Glutamatergic neuron (in vitro differentiated cells): ENCODE data around the gene DR1. TPM values are rescaled to one million over a fixed set of nuclear protein-coding genes. Genes with fewer than 3 reads are reported as not detected.

Experiments used
- DNase-seq: peaks from one replicate; pipeline ENCODE4 v3.0.0; 2022
- H3K27ac Mint-ChIP-seq: one replicate; pipeline ENCODE4 v1.8.0; 2020; ENCODE audit warnings: mild to moderate bottlenecking, mixed read lengths, inconsistent platforms; ENCODE audit not compliant: unreplicated experiment
- H3K27me3 Mint-ChIP-seq: one replicate; pipeline ENCODE4 v1.8.0; 2020; ENCODE audit warnings: mild to moderate bottlenecking, moderate library complexity, mixed read lengths, inconsistent platforms; ENCODE audit not compliant: unreplicated experiment
- H3K36me3 Mint-ChIP-seq: one replicate; pipeline ENCODE4 v1.8.0; 2020; ENCODE audit warnings: mild to moderate bottlenecking, mixed read lengths, inconsistent platforms; ENCODE audit not compliant: unreplicated experiment
- H3K4me1 Mint-ChIP-seq: one replicate; pipeline ENCODE4 v1.8.0; 2020; ENCODE audit warnings: mild to moderate bottlenecking, low read depth, mixed read lengths, inconsistent platforms; ENCODE audit not compliant: unreplicated experiment
- H3K4me3 Mint-ChIP-seq: one replicate; pipeline ENCODE4 v1.8.0; 2020; ENCODE audit warnings: mild to moderate bottlenecking, mixed read lengths, inconsistent platforms; ENCODE audit not compliant: unreplicated experiment
- H3K9me3 Mint-ChIP-seq: one replicate; pipeline ENCODE4 v1.8.0; 2020; ENCODE audit warnings: mild to moderate bottlenecking, moderate library complexity, mixed read lengths, inconsistent platforms; ENCODE audit not compliant: unreplicated experiment
- total RNA-seq: library from RNA; stranded (reverse); fragmentation: NEBNext Ultra II Directional; extraction: Animal tissue kit (Norgen Biotek cat#: 25700); gene quantifications from one replicate; pipeline ENCODE4 v1.2.1, GENCODE V29; 2021; ENCODE audit not compliant: unreplicated experiment
- TF ChIP-seq, protein P1 (sequence below): fragments of 200-600 bp; sonication (generic); IDR thresholded peaks from one replicate; pipeline ENCODE4 v1.5.0; 2021; ENCODE audit not compliant: partially characterized antibody, unreplicated experiment

DR1 gene
- total RNA-seq, 1 donor from 2014 or later, result 49.0 TPM

DNA sequence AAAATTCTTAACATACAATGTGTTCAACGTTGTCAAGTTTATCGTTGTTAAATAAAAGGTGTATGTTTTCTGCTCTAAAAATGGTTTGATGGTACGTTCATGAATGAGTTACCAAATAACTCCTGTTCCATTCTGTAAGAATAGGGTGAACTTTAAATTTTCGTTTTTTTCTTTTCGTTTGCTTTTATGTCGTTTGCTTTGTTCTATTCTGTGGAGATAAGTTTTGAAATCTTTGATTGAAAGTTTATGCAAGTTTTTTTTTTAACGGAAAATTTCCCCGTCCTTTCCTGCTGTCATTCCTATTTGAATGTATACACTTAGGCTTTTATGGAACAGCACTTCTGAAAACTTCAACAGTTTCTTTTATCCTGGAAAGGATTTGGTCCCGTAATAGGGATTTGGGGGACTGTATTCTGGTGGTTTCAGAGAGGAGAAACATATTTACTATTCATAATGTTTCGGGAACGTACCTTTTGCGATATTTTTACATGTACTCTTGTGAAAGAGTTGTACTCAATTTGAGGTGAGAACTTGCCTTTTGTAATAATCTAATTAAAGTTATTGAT is 1.7 kb downstream of the DR1 start:
- DNase-seq, result no peak
- peaks cover 8% of the 10 kb centered on the region for H3K9me3 Mint-ChIP-seq
- H3K27ac Mint-ChIP-seq, result peak overlapping the region; percentile 100
- peaks cover 16% of the 10 kb centered on the region for H3K4me1 Mint-ChIP-seq
- H3K36me3 Mint-ChIP-seq, result no peaks in the 10 kb centered on the region
- H3K4me3 Mint-ChIP-seq, result peak overlapping the region; percentile 98
- H3K27me3 Mint-ChIP-seq, result peaks cover 12% of the 10 kb centered on the region
- TF ChIP-seq, protein P1, sequence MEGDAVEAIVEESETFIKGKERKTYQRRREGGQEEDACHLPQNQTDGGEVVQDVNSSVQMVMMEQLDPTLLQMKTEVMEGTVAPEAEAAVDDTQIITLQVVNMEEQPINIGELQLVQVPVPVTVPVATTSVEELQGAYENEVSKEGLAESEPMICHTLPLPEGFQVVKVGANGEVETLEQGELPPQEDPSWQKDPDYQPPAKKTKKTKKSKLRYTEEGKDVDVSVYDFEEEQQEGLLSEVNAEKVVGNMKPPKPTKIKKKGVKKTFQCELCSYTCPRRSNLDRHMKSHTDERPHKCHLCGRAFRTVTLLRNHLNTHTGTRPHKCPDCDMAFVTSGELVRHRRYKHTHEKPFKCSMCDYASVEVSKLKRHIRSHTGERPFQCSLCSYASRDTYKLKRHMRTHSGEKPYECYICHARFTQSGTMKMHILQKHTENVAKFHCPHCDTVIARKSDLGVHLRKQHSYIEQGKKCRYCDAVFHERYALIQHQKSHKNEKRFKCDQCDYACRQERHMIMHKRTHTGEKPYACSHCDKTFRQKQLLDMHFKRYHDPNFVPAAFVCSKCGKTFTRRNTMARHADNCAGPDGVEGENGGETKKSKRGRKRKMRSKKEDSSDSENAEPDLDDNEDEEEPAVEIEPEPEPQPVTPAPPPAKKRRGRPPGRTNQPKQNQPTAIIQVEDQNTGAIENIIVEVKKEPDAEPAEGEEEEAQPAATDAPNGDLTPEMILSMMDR, result no peak

DNA sequence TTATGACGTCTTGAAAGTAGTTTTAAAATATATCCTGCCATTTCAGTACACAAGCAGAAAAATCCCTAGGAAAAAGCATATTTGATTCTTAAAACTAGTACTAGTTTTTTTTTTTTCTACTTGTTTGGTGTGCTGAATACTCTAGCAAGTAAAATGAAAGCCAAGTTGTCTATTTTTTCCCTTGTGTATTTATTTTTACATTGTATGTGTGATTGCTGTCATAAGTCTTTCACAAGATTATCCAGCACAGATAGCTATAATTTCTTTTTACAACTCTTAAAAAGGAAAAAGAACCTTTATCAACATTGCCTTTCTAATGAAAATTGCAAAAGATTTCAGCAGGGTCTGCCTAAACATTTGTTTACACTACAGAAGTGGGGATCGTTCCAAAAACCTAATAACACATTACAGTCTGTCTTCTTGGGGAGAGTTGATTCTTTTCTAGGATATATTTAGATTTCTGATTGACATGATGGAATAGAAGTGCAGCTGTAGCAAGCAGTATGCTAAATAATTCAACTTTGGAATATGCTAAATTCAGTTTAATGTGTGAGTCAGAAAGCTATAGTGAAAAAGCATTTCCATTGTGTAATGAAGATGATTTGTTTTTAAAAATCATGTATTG is 2.5 kb downstream of the DR1 start:
- TF ChIP-seq, protein P1, result no peak
- peak overlapping the region; percentile 98 for H3K4me3 Mint-ChIP-seq
- H3K9me3 Mint-ChIP-seq, result peaks cover 8% of the 10 kb centered on the region
- peaks cover 12% of the 10 kb centered on the region for H3K27me3 Mint-ChIP-seq
- H3K36me3 Mint-ChIP-seq, result no peaks in the 10 kb centered on the region
- peaks cover 17% of the 10 kb centered on the region for H3K4me1 Mint-ChIP-seq
- no peak for DNase-seq
- peak overlapping the region; percentile 2 for H3K27ac Mint-ChIP-seq

DNA sequence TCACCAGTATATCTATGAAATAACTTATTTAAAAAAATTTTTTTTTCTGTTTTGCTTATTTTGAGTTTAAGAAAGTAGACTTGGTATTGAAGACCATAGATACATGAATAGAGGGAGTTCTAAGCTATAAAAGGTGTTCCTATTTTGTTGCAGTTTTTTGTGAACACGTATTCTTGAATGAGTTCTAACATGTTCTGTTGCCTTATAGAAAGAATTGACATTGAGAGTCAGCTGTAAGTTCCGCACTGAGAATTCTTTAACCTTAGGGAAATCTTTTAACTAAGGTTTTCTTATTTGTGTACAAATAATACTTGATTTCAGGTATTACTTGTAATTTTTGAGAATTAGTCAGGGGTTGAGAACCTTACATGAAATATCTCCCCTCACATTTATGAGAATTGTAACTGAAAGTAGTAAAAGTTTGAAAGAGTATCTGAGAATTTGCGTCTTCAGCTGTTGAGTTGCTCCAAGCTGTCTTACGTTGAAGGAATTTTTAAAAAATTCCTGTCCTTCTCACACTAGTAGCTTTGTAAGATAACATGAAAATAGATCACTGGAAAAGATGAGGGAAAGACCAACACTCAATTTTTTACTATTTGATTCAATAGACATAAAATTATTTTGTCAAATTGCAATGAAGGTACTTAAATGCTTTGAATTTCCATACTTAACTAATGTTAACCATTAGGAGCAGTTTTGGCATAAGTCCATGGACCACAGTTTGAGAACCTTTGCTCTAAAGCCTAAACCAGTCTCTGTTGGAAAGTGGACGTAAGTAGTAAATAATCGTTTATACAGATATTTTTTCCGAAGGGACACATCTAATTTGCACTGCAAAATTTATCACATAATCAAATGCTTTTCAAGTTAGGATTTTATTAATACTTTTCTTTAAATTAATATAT is 3.8 kb downstream of the DR1 start:
- Mint-ChIP-seq H3K36me3 (no peaks in the 10 kb centered on the region), H3K27me3 (peaks cover 12% of the 10 kb centered on the region), H3K4me1 (peaks cover 17% of the 10 kb centered on the region), H3K27ac (no peak overlapping the region), H3K9me3 (peaks cover 8% of the 10 kb centered on the region), H3K4me3 (peak overlapping the region; percentile 98)
- no peak for DNase-seq
- TF ChIP-seq, protein P1, result no peak

DNA sequence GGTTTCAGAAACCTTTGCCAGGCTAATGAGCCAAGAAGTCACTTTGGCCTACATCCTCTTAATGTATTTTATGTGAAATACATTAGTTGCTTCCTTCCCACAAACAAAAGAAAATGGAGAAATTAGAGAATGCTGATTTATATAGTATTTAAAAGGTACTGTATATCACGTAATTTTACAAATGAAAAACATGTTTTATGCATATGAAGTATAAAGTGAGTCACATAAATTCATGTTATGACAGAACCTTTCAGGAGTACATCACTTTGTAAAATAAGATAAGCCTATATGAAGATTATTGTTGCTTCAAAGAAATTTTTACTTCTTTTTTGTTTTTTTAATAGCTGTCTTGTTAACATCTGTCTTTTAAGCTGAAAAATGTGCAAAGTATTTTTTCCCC is 4.6 kb downstream of the DR1 start:
- Mint-ChIP-seq H3K36me3 (no peaks in the 10 kb centered on the region), H3K4me1 (peaks cover 17% of the 10 kb centered on the region), H3K27ac (peak overlapping the region; percentile 23), H3K4me3 (peak overlapping the region; percentile 76), H3K27me3 (peaks cover 10% of the 10 kb centered on the region), H3K9me3 (peaks cover 8% of the 10 kb centered on the region)
- TF ChIP-seq, protein P1, result no peak
- DNase-seq, result no peak
